SK-N-SH treated with all-trans-retinoic acid at 6 μM for 48 hours (cell line): ENCODE results near the gene SH3PXD2A.

Experiments used
- ATAC-seq: fragments of 200-7000 bp; cut with Tn5 transposase; 3 replicates; pipeline ENCODE4 v1.9.1; 2020; ENCODE audit warnings: mild to moderate bottlenecking, moderate library complexity
- ARNTL ChIP-seq: fragments of 450-650 bp; formaldehyde crosslinking; IDR thresholded peaks from 2 replicates; pipeline ENCODE4 v1.5.0; 2020; ENCODE audit warnings: low read depth, mild to moderate bottlenecking, moderate library complexity, borderline replicate concordance
- BACH2 ChIP-seq: fragments of 250-450 bp; sonication (Bioruptor Pico); IDR thresholded peaks from 2 replicates; pipeline ENCODE4 v1.9.0; 2021; ENCODE audit warnings: mild to moderate bottlenecking, borderline replicate concordance
- CSDC2 ChIP-seq: fragments of 250-450 bp; sonication (Bioruptor Pico); IDR thresholded peaks from 2 replicates; pipeline ENCODE4 v1.5.0; 2020; ENCODE audit warnings: mild to moderate bottlenecking, moderate library complexity
- ESRRG ChIP-seq: fragments of 250-450 bp; sonication (Bioruptor Pico); IDR thresholded peaks from 2 replicates; pipeline ENCODE4 v1.6.1; 2021; ENCODE audit warnings: mild to moderate bottlenecking
- GLIS3 ChIP-seq: fragments of 250-450 bp; sonication (Bioruptor Pico); IDR thresholded peaks from 2 replicates; pipeline ENCODE4 v1.5.0; 2020; ENCODE audit warnings: mild to moderate bottlenecking, moderate library complexity
- ISL1 ChIP-seq: fragments of 250-450 bp; sonication (Bioruptor Pico); IDR thresholded peaks from 2 replicates; pipeline ENCODE4 v2.1.2; 2022; ENCODE audit warnings: mild to moderate bottlenecking, moderate library complexity
- OSR1 ChIP-seq: fragments of 250-450 bp; sonication (Bioruptor Pico); IDR thresholded peaks from 2 replicates; pipeline ENCODE4 v1.8.0; 2022; ENCODE audit warnings: moderate library complexity, mild to moderate bottlenecking, inconsistent platforms
- PPARA ChIP-seq: fragments of 250-450 bp; sonication (Bioruptor Pico); IDR thresholded peaks from 2 replicates; pipeline ENCODE4 v1.5.0; 2020; ENCODE audit warnings: mild to moderate bottlenecking, borderline replicate concordance
- RARB ChIP-seq: fragments of 250-450 bp; sonication (Bioruptor Pico); IDR thresholded peaks from 2 replicates; pipeline ENCODE4 v1.8.0; 2021; ENCODE audit warnings: mild to moderate bottlenecking, moderate library complexity
- SNAI2 ChIP-seq: fragments of 250-450 bp; sonication (Bioruptor Pico); IDR thresholded peaks from 2 replicates; pipeline ENCODE4 v1.5.0; 2020; ENCODE audit warnings: mild to moderate bottlenecking, moderate library complexity
- TCF4 ChIP-seq: fragments of 250-450 bp; sonication (Bioruptor Pico); IDR thresholded peaks from 2 replicates; pipeline ENCODE4 v1.8.0; 2021; ENCODE audit warnings: mild to moderate bottlenecking, moderate library complexity, borderline replicate concordance
- TOX ChIP-seq: fragments of 250-450 bp; sonication (Bioruptor Pico); IDR thresholded peaks from 2 replicates; pipeline ENCODE4 v1.8.0; 2021; ENCODE audit warnings: mild to moderate bottlenecking, moderate library complexity, borderline replicate concordance
- ZC3H10 ChIP-seq: fragments of 250-450 bp; sonication (Bioruptor Pico); IDR thresholded peaks from 2 replicates; pipeline ENCODE4 v1.5.1; 2021; ENCODE audit warnings: mild to moderate bottlenecking, moderate library complexity
- ZFP3 ChIP-seq: fragments of 250-450 bp; sonication (Bioruptor Pico); IDR thresholded peaks from 2 replicates; pipeline ENCODE4 v1.5.0; 2020; ENCODE audit warnings: mild to moderate bottlenecking, moderate library complexity
- ZFP30 ChIP-seq: fragments of 450-650 bp; formaldehyde crosslinking; IDR thresholded peaks from 2 replicates; pipeline ENCODE4 v1.5.0; 2022; ENCODE audit warnings: mild to moderate bottlenecking, moderate library complexity
- ZNF565 ChIP-seq: fragments of 450-650 bp; formaldehyde crosslinking; conservative IDR thresholded peaks from 2 replicates; pipeline ENCODE4 v1.5.0; 2020; ENCODE audit warnings: low read depth, mild to moderate bottlenecking, moderate library complexity
- ZNF70 ChIP-seq: fragments of 450-650 bp; formaldehyde crosslinking; IDR thresholded peaks from 2 replicates; pipeline ENCODE4 v1.5.0; 2020; ENCODE audit warnings: mild to moderate bottlenecking, moderate library complexity
- ZNF8 ChIP-seq: fragments of 450-650 bp; formaldehyde crosslinking; IDR thresholded peaks from 2 replicates; pipeline ENCODE4 v1.5.0; 2020; ENCODE audit warnings: mild to moderate bottlenecking, moderate library complexity
- TF ChIP-seq, protein P1 (sequence below): fragments of 250-450 bp; sonication (Bioruptor Pico); IDR thresholded peaks from 2 replicates; pipeline ENCODE4 v1.8.0; 2020; ENCODE audit warnings: mild to moderate bottlenecking, moderate library complexity, borderline replicate concordance
- TF ChIP-seq, protein P2 (sequence below): fragments of 250-450 bp; sonication (Bioruptor Pico); IDR thresholded peaks from 2 replicates; pipeline ENCODE4 v1.5.0; 2020; ENCODE audit warnings: mild to moderate bottlenecking, moderate library complexity
- TF ChIP-seq, protein P3 (sequence below): fragments of 250-450 bp; sonication (Bioruptor Pico); IDR thresholded peaks from 2 replicates; pipeline ENCODE4 v1.5.1; 2020; ENCODE audit warnings: low read depth, mild to moderate bottlenecking, moderate library complexity
- TF ChIP-seq, protein P4 (sequence below): fragments of 250-450 bp; sonication (Bioruptor Pico); IDR thresholded peaks from 2 replicates; pipeline ENCODE4 v1.8.0; 2021; ENCODE audit warnings: low read depth, mild to moderate bottlenecking, moderate library complexity, borderline replicate concordance
- TF ChIP-seq, protein P5 (sequence below): fragments of 250-450 bp; sonication (Bioruptor Pico); IDR thresholded peaks from 2 replicates; pipeline ENCODE4 v1.5.1; 2021; ENCODE audit warnings: mild to moderate bottlenecking, moderate library complexity

Gene SH3PXD2A

DNA sequence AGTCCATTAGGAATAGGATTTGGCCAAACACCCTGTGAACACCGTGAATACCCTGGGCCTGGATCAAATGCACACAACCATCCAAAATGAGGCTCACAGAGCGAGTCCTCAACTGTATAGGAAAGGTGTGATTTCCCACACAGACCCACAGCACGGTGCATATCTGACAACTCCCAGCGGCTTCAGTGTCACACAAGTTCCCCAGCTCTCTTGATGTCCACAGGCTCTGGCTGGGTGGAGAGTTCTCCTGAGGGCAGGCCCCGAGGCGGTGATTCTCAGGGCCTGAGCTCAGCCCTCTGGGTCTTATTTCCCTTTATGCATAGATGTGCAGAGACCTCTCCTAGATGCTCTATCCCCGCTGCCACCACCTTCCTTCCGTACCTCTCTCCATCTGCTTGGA, 64.1 kb downstream of the SH3PXD2A start:
- ATAC-seq = no peak
- TF ChIP-seq TCF4 = no peak
- no peak for TF ChIP-seq TOX (CRISPR knock-in tag)
- no peak for TF ChIP-seq ISL1 (CRISPR knock-in tag)
- TF ChIP-seq CSDC2 = no peak
- no peak for TF ChIP-seq ZNF70 (CRISPR knock-in tag)
- no peak for TF ChIP-seq PPARA (CRISPR knock-in tag)
- no peak for TF ChIP-seq SNAI2 (CRISPR knock-in tag)
- TF ChIP-seq ARNTL (CRISPR knock-in tag) = no peak
- TF ChIP-seq OSR1 = no peak
- no peak for TF ChIP-seq ZNF8 (CRISPR knock-in tag)
- TF ChIP-seq, protein P1, sequence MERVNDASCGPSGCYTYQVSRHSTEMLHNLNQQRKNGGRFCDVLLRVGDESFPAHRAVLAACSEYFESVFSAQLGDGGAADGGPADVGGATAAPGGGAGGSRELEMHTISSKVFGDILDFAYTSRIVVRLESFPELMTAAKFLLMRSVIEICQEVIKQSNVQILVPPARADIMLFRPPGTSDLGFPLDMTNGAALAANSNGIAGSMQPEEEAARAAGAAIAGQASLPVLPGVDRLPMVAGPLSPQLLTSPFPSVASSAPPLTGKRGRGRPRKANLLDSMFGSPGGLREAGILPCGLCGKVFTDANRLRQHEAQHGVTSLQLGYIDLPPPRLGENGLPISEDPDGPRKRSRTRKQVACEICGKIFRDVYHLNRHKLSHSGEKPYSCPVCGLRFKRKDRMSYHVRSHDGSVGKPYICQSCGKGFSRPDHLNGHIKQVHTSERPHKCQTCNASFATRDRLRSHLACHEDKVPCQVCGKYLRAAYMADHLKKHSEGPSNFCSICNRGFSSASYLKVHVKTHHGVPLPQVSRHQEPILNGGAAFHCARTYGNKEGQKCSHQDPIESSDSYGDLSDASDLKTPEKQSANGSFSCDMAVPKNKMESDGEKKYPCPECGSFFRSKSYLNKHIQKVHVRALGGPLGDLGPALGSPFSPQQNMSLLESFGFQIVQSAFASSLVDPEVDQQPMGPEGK (CRISPR knock-in tag) = no peak
- no peak for TF ChIP-seq ZC3H10
- TF ChIP-seq, protein P2, sequence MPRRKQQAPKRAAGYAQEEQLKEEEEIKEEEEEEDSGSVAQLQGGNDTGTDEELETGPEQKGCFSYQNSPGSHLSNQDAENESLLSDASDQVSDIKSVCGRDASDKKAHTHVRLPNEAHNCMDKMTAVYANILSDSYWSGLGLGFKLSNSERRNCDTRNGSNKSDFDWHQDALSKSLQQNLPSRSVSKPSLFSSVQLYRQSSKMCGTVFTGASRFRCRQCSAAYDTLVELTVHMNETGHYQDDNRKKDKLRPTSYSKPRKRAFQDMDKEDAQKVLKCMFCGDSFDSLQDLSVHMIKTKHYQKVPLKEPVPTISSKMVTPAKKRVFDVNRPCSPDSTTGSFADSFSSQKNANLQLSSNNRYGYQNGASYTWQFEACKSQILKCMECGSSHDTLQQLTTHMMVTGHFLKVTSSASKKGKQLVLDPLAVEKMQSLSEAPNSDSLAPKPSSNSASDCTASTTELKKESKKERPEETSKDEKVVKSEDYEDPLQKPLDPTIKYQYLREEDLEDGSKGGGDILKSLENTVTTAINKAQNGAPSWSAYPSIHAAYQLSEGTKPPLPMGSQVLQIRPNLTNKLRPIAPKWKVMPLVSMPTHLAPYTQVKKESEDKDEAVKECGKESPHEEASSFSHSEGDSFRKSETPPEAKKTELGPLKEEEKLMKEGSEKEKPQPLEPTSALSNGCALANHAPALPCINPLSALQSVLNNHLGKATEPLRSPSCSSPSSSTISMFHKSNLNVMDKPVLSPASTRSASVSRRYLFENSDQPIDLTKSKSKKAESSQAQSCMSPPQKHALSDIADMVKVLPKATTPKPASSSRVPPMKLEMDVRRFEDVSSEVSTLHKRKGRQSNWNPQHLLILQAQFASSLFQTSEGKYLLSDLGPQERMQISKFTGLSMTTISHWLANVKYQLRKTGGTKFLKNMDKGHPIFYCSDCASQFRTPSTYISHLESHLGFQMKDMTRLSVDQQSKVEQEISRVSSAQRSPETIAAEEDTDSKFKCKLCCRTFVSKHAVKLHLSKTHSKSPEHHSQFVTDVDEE (CRISPR knock-in tag) = no peak
- TF ChIP-seq ZFP3 = no peak
- TF ChIP-seq, protein P3, sequence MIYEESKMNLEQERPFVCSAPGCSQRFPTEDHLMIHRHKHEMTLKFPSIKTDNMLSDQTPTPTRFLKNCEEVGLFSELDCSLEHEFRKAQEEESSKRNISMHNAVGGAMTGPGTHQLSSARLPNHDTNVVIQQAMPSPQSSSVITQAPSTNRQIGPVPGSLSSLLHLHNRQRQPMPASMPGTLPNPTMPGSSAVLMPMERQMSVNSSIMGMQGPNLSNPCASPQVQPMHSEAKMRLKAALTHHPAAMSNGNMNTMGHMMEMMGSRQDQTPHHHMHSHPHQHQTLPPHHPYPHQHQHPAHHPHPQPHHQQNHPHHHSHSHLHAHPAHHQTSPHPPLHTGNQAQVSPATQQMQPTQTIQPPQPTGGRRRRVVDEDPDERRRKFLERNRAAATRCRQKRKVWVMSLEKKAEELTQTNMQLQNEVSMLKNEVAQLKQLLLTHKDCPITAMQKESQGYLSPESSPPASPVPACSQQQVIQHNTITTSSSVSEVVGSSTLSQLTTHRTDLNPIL (CRISPR knock-in tag) = no peak
- TF ChIP-seq BACH2 (CRISPR knock-in tag) = no peak
- no peak for TF ChIP-seq RARB

DNA sequence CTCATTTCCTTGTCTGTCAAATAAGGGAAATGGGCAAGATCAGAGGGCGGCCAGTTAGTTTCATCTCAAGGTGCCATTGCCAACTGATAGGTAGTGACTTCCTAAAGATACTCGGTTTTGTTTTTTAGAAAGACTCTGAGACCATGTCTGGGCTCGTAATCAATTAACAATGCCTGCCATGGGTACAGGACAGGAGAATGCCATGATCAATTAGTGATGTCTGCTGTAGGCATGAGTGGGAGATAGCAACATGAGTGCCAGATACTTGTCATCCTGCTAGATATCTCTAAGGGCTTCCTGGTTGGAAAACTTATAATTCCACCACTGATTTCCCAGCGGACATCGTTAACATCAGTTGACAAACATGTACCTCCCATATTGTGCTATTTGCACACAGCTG, 64.8 kb downstream of the SH3PXD2A start:
- TF ChIP-seq PPARA (CRISPR knock-in tag) (no peak), ZNF8 (CRISPR knock-in tag) (no peak), TOX (CRISPR knock-in tag) (no peak), ARNTL (CRISPR knock-in tag) (no peak), BACH2 (CRISPR knock-in tag) (no peak), ISL1 (CRISPR knock-in tag) (no peak), ESRRG (CRISPR knock-in tag) (no peak), ZFP3 (no peak), ZNF70 (CRISPR knock-in tag) (no peak), ZNF565 (CRISPR knock-in tag) (no peak), RARB (no peak), CSDC2 (no peak), GLIS3 (no peak), OSR1 (no peak), TCF4 (no peak), ZFP30 (no peak)
- TF ChIP-seq, protein P4, sequence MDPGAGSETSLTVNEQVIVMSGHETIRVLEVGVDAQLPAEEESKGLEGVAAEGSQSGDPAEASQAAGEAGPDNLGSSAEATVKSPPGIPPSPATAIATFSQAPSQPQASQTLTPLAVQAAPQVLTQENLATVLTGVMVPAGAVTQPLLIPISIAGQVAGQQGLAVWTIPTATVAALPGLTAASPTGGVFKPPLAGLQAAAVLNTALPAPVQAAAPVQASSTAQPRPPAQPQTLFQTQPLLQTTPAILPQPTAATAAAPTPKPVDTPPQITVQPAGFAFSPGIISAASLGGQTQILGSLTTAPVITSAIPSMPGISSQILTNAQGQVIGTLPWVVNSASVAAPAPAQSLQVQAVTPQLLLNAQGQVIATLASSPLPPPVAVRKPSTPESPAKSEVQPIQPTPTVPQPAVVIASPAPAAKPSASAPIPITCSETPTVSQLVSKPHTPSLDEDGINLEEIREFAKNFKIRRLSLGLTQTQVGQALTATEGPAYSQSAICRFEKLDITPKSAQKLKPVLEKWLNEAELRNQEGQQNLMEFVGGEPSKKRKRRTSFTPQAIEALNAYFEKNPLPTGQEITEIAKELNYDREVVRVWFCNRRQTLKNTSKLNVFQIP = no peak
- TF ChIP-seq, protein P1 (CRISPR knock-in tag) = no peak
- TF ChIP-seq, protein P5, sequence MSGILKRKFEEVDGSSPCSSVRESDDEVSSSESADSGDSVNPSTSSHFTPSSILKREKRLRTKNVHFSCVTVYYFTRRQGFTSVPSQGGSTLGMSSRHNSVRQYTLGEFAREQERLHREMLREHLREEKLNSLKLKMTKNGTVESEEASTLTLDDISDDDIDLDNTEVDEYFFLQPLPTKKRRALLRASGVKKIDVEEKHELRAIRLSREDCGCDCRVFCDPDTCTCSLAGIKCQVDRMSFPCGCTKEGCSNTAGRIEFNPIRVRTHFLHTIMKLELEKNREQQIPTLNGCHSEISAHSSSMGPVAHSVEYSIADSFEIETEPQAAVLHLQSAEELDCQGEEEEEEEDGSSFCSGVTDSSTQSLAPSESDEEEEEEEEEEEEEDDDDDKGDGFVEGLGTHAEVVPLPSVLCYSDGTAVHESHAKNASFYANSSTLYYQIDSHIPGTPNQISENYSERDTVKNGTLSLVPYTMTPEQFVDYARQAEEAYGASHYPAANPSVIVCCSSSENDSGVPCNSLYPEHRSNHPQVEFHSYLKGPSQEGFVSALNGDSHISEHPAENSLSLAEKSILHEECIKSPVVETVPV (CRISPR knock-in tag) = no peak
- TF ChIP-seq, protein P3 (CRISPR knock-in tag) = no peak
- ATAC-seq = no peak
